GM12878 (cell line): ENCODE data around the gene PHLPP1. TPM values are rescaled to one million over a fixed set of nuclear protein-coding genes. Genes with fewer than 3 reads are reported as not detected.

ENCODE experiments used
- ATAC-seq: fragments of 200-7000 bp; cut with Tn5 transposase; 3 replicates; pipeline ENCODE4 v1.9.1; 2020; ENCODE audit warnings: mild to moderate bottlenecking, moderate library complexity
- BruUV-seq: library from RNA; stranded (reverse); fragments of 400-500 nt; replicated peaks from 2 replicates; lab custom pipeline; 2021; lab: Mats Ljungman, UMichigan
- CTCF ChIA-PET: fragments of 300-600 bp; sonication (Branson Sonifier 250); formaldehyde crosslinking; extraction: SDS; loops from one replicate; lab custom pipeline; 2021; ENCODE audit warnings: inconsistent platforms; lab: Yijun Ruan, JAX
- POLR2A ChIA-PET: fragments of 350-600 bp; formaldehyde crosslinking; extraction: SDS; loops from one replicate; lab custom pipeline; 2021; ENCODE audit warnings: inconsistent platforms; lab: Charles Lee
- RAD21 ChIA-PET: fragments of 300-600 bp; sonication (Branson Sonifier 250); formaldehyde crosslinking; loops from one replicate; lab custom pipeline; 2023; ENCODE audit warnings: antibody characterized with exemption; ENCODE audit not compliant: unreplicated experiment; lab: Charles Lee
- SMC1A ChIA-PET: fragments of 300-600 bp; sonication (Branson Sonifier 250); formaldehyde crosslinking; loops from one replicate; lab custom pipeline; 2023; ENCODE audit not compliant: unreplicated experiment, uncharacterized antibody; lab: Charles Lee
- DNase-seq: peaks from one replicate; pipeline ENCODE4 v3.0.0-alpha.2; 2011; ENCODE audit warnings: low read depth, low spot score
- FAIRE-seq: peaks from 3 replicates; lab custom pipeline; 2011; peaks lifted over from hg19 to GRCh38; lab: Jason Lieb, UNC
- H2AFZ ChIP-seq: 2 replicates; pipeline ENCODE4 v1.6.0; 2011; ENCODE audit warnings: low read depth, low read length, control low read depth; ENCODE audit not compliant: control insufficient read depth
- H3K27ac ChIP-seq: 2 replicates; pipeline ENCODE4 v1.5.1; 2011; ENCODE audit warnings: control low read depth; ENCODE audit not compliant: control insufficient read depth, insufficient read depth
- H3K27me3 ChIP-seq, 2 experiments: replicated peaks in 1 of 2; 2 replicates each; pipeline versions ENCODE4 v1.6.0 to v1.6.1; 2011; ENCODE audit warnings: low read length in 1 of 2; ENCODE audit not compliant: control insufficient read depth in 2 of 2, insufficient read depth in 2 of 2
- H3K36me3 ChIP-seq, 2 experiments: 2 replicates each; pipeline ENCODE4 v1.5.1; 2011; ENCODE audit warnings: low read length in 1 of 2; ENCODE audit not compliant: control insufficient read depth in 2 of 2, insufficient read depth in 2 of 2
- H3K4me1 ChIP-seq: 2 replicates; pipeline ENCODE4 v1.6.1; 2011; ENCODE audit warnings: mild to moderate bottlenecking, low read length, moderate library complexity, mixed read lengths; ENCODE audit not compliant: control insufficient read depth, insufficient read depth
- H3K4me2 ChIP-seq: 2 replicates; pipeline ENCODE4 v1.6.0; 2011; ENCODE audit warnings: control low read depth; ENCODE audit not compliant: control insufficient read depth, insufficient read depth
- H3K4me3 ChIP-seq: fragments of 200-600 bp; sonication (generic); 2 replicates; pipeline ENCODE4 v1.5.1; 2016
- H3K79me2 ChIP-seq: 2 replicates; pipeline ENCODE4 v1.6.0; 2011; ENCODE audit warnings: low read length; ENCODE audit not compliant: control insufficient read depth, insufficient read depth
- H3K9ac ChIP-seq: 2 replicates; pipeline ENCODE4 v1.8.0; 2011; ENCODE audit warnings: low read length, control low read depth, mixed read lengths; ENCODE audit not compliant: control insufficient read depth, insufficient read depth
- H3K9me3 ChIP-seq: replicated peaks from 3 replicates; pipeline ENCODE4 v1.5.1; 2011; ENCODE audit warnings: mild to moderate bottlenecking, low read length; ENCODE audit not compliant: control insufficient read depth, insufficient read depth
- H4K20me1 ChIP-seq: 2 replicates; pipeline ENCODE4 v1.6.0; 2011; ENCODE audit not compliant: control insufficient read depth, insufficient read depth
- CBX3 ChIP-seq: fragments of 200-600 bp; sonication (generic); IDR thresholded peaks from 2 replicates; pipeline ENCODE4 v1.6.1; 2016; ENCODE audit warnings: low read depth, borderline replicate concordance
- JUNB ChIP-seq: IDR thresholded peaks from 2 replicates; pipeline ENCODE4 v1.6.1; 2016; ENCODE audit warnings: antibody characterized with exemption, mild to moderate bottlenecking
- NFYA ChIP-seq: IDR thresholded peaks from 2 replicates; pipeline ENCODE4 v1.6.1; 2011; ENCODE audit warnings: low read depth, mild to moderate bottlenecking, low read length, improper control_type of control experiment, borderline replicate concordance
- NR2C1 ChIP-seq: fragments of 450-650 bp; IDR thresholded peaks from 2 replicates; pipeline ENCODE4 v1.6.1; 2017; ENCODE audit warnings: antibody characterized with exemption, mild to moderate bottlenecking, moderate library complexity
- POLR2AphosphoS5 ChIP-seq: IDR thresholded peaks from 2 replicates; pipeline ENCODE4 v1.6.1; 2011; ENCODE audit warnings: mild to moderate bottlenecking, low read length, inconsistent platforms
- RAD51 ChIP-seq: fragments of 450-650 bp; IDR thresholded peaks from 2 replicates; pipeline ENCODE4 v1.6.1; 2016; ENCODE audit warnings: moderate library complexity, mild to moderate bottlenecking, inconsistent platforms
- RFX5 ChIP-seq: IDR thresholded peaks from 2 replicates; pipeline ENCODE4 v1.6.1; 2011; ENCODE audit warnings: low read depth, low read length, improper control_type of control experiment
- RUNX3 ChIP-seq: IDR thresholded peaks from 2 replicates; pipeline ENCODE4 v1.6.1; 2012; ENCODE audit warnings: low read length, inconsistent platforms
- SREBF2 ChIP-seq: IDR thresholded peaks from 2 replicates; pipeline ENCODE4 v1.6.1; 2012; ENCODE audit warnings: mild to moderate bottlenecking, low read length
- WGBS: methylation state at CpG from one replicate; pipeline ENCODE4 v1.1.6; 2016; ENCODE audit warnings: low lambda C conversion rate; ENCODE audit not compliant: insufficient replicate concordance, insufficient coverage; ENCODE audit errors: missing lambda C conversion rate; 5-methylcytosine and 5-hydroxymethylcytosine counted together
- in situ Hi-C: fragments of 300-500 bp; cut with MboI; formaldehyde crosslinking; loops from 9 replicates; pipeline ENCODE4 v1.14.3; 2018; ENCODE audit warnings: mixed read lengths
- intact Hi-C: fragments of 100-400 bp; cut with micrococcal nuclease; formaldehyde crosslinking; loops from one replicate; pipeline ENCODE4 v1.14.2; 2022; ENCODE audit not compliant: unreplicated experiment
- polyA plus RNA-seq, 11 experiments: library from polyadenylated mRNA; depleted of rRNA in 4 of 11; unstranded in 6 of 11; stranded (reverse) in 5 of 11; fragments of >200 nt; fragmentation: Nextera tagmentation in 4 of 11; fragmentation: Illumina TruSeq in 1 of 11; extraction: Ambion mirVana in 4 of 11; extraction: Trizol in 1 of 11; gene quantifications; 1 replicate in 1 of 11; 2 replicates in 10 of 11; pipeline versions ENCODE4 v1.2.1 to v1.2.3, GENCODE V29; 2011 to 2016; ENCODE audit warnings: inconsistent platforms in 2 of 11, missing spikeins in 2 of 11, low read depth in 1 of 11
- total RNA-seq, 4 experiments: library from RNA; depleted of rRNA in 3 of 4; stranded (reverse); fragments of >200 nt in 3 of 4; fragmentation: Illumina TruSeq in 1 of 4; extraction: Trizol in 1 of 4; gene quantifications; 2 replicates each; pipeline versions ENCODE4 v1.2.1 to v1.2.3, GENCODE V29; 2013 to 2021
- TF ChIP-seq, protein P1 (sequence below): IDR thresholded peaks from 2 replicates; pipeline ENCODE4 v1.6.1; 2012; ENCODE audit warnings: low read depth, low read length, improper control_type of control experiment
- TF ChIP-seq, protein P2 (sequence below): fragments of 450-650 bp; formaldehyde crosslinking; IDR thresholded peaks from 2 replicates; pipeline ENCODE4 v1.5.0; 2022; ENCODE audit warnings: mild to moderate bottlenecking, missing genetic modification characterization
- TF ChIP-seq, protein P3 (sequence below): IDR thresholded peaks from 2 replicates; pipeline ENCODE4 v1.6.1; 2011; ENCODE audit warnings: low read depth, low read length, improper control_type of control experiment, borderline replicate concordance

Gene PHLPP1
- total and polyA plus RNA-seq, 10 of the 15 experiments (the other 5 are each of a cell fraction or from before 2014, with no cell fraction given) = 0.42 to 7.0 (median 1.9) TPM

- BruUV-seq = no TSS peak
- RAD21 ChIA-PET = no interaction called here
Observed at GRCh38 chr18:62975785-62976184, 260.4 kb downstream of the PHLPP1 start.

GRCh38 chr18:62976227-62976626 is 260.9 kb downstream of the PHLPP1 start:
- H3K9me3 ChIP-seq = no peaks in the 10 kb centered on the region
- no peaks in the 10 kb centered on the region; the same call in 1 of the 2 replicates for H4K20me1 ChIP-seq
- intact Hi-C loops (no loop called here), in situ Hi-C loops (no loop called here)
- no peaks in the 10 kb centered on the region for H3K27me3 ChIP-seq
- no peak overlapping the region for H3K4me3 ChIP-seq
- H3K9ac ChIP-seq = no peak overlapping the region
- H3K4me1 ChIP-seq = no peaks in the 10 kb centered on the region
- no peak for FAIRE-seq
- peaks cover 0 to 7% of the 10 kb centered on the region in 2 experiments; a peak in 2 of 4 replicates for H3K36me3 ChIP-seq
- ChIA-PET SMC1A (no interaction called here), RAD21 (interaction anchor here (0.6 kb wide), 1 partner anchor 93 kb away, joined by 3 read pairs; no protein-coding TSS in a partner anchor), CTCF (interaction anchor here (1.0 kb wide), 1 partner anchor 10 kb away, joined by 3 read pairs; no protein-coding TSS in a partner anchor), POLR2A (no interaction called here)
- H3K79me2 ChIP-seq = no peaks in the 10 kb centered on the region
- DNase-seq = no peak
- no TSS peak for BruUV-seq
- no peak overlapping the region for H3K27ac ChIP-seq
- TF ChIP-seq, protein P1, sequence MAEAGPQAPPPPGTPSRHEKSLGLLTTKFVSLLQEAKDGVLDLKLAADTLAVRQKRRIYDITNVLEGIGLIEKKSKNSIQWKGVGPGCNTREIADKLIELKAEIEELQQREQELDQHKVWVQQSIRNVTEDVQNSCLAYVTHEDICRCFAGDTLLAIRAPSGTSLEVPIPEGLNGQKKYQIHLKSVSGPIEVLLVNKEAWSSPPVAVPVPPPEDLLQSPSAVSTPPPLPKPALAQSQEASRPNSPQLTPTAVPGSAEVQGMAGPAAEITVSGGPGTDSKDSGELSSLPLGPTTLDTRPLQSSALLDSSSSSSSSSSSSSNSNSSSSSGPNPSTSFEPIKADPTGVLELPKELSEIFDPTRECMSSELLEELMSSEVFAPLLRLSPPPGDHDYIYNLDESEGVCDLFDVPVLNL = no peak
- TF ChIP-seq JUNB = no peak
- no peak for TF ChIP-seq NR2C1
- no peak for TF ChIP-seq NFYA
- TF ChIP-seq CBX3 = no peak
- TF ChIP-seq, protein P2, sequence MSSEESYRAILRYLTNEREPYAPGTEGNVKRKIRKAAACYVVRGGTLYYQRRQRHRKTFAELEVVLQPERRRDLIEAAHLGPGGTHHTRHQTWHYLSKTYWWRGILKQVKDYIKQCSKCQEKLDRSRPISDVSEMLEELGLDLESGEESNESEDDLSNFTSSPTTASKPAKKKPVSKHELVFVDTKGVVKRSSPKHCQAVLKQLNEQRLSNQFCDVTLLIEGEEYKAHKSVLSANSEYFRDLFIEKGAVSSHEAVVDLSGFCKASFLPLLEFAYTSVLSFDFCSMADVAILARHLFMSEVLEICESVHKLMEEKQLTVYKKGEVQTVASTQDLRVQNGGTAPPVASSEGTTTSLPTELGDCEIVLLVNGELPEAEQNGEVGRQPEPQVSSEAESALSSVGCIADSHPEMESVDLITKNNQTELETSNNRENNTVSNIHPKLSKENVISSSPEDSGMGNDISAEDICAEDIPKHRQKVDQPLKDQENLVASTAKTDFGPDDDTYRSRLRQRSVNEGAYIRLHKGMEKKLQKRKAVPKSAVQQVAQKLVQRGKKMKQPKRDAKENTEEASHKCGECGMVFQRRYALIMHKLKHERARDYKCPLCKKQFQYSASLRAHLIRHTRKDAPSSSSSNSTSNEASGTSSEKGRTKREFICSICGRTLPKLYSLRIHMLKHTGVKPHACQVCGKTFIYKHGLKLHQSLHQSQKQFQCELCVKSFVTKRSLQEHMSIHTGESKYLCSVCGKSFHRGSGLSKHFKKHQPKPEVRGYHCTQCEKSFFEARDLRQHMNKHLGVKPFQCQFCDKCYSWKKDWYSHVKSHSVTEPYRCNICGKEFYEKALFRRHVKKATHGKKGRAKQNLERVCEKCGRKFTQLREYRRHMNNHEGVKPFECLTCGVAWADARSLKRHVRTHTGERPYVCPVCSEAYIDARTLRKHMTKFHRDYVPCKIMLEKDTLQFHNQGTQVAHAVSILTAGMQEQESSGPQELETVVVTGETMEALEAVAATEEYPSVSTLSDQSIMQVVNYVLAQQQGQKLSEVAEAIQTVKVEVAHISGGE = no peak
- no peak overlapping the region for H2AFZ ChIP-seq
- no peak overlapping the region for H3K4me2 ChIP-seq
- no peak for ATAC-seq
- 49% methylated on average over 5 of the region's 5 CpGs for WGBS

More at GRCh38 chr18:62975785-62976184, 260.4 kb downstream of the PHLPP1 start:
- H3K9me3 ChIP-seq = no peaks in the 10 kb centered on the region
- 52% methylated on average over 2 of the region's 2 CpGs for WGBS
- TF ChIP-seq RAD51 (no peak), RUNX3 (no peak), RFX5 (no peak), SREBF2 (no peak), POLR2AphosphoS5 (no peak)
- TF ChIP-seq, protein P3, sequence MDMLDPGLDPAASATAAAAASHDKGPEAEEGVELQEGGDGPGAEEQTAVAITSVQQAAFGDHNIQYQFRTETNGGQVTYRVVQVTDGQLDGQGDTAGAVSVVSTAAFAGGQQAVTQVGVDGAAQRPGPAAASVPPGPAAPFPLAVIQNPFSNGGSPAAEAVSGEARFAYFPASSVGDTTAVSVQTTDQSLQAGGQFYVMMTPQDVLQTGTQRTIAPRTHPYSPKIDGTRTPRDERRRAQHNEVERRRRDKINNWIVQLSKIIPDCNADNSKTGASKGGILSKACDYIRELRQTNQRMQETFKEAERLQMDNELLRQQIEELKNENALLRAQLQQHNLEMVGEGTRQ = no peak
- no peaks in the 10 kb centered on the region for H3K79me2 ChIP-seq
- H3K4me2 ChIP-seq = no peak overlapping the region
- ChIA-PET POLR2A (no interaction called here), SMC1A (interaction anchor here (1.0 kb wide), 1 partner anchor 340 kb away, joined by 4 read pairs; no protein-coding TSS in a partner anchor), CTCF (interaction anchor here (0.6 to 1.0 kb wide), 2 partner anchors 10 to 643 kb away, joined by 3 read pairs; no protein-coding TSS in a partner anchor)
- in situ Hi-C loops = no loop called here
- no peak overlapping the region for H3K4me3 ChIP-seq
- ATAC-seq (no peak), FAIRE-seq (no peak), DNase-seq (no peak)
- no peak overlapping the region for H3K27ac ChIP-seq
- H3K27me3 ChIP-seq = no peaks in the 10 kb centered on the region
- H4K20me1 ChIP-seq = no peaks in the 10 kb centered on the region; the same call in 1 of the 2 replicates
- intact Hi-C loops = no loop called here
- H3K4me1 ChIP-seq = no peaks in the 10 kb centered on the region
- no peak overlapping the region for H3K9ac ChIP-seq
- H3K36me3 ChIP-seq = peaks cover 0 to 7% of the 10 kb centered on the region in 2 experiments; a peak in 2 of 4 replicates
- no peak overlapping the region for H2AFZ ChIP-seq
